Astrocyte of the spinal cord (primary cell): ENCODE data around the gene CDC42EP5.

Experiments
- DNase-seq: peaks from one replicate; pipeline ENCODE4 v3.0.0; 2011; ENCODE audit warnings: low read depth, low spot score
- H3K4me3 ChIP-seq: 2 replicates; pipeline ENCODE4 v1.5.1; 2011; ENCODE audit warnings: low read depth, mild to moderate bottlenecking, low read length, moderate library complexity
- in situ Hi-C: cut with HindIII; loops from 2 replicates; pipeline ENCODE4 v1.10.0; 2017; ENCODE audit warnings: low sequenced_read_pairs
- TF ChIP-seq, protein P1 (sequence below): IDR thresholded peaks from 2 replicates; pipeline ENCODE4 v1.5.1; 2012; ENCODE audit warnings: low read depth, mild to moderate bottlenecking, low read length, inconsistent platforms

The CDC42EP5 gene

GRCh38 chr19:54421521-54421920 lies 51.6 kb downstream of the CDC42EP5 start:
- no peak for DNase-seq
- TF ChIP-seq, protein P1, sequence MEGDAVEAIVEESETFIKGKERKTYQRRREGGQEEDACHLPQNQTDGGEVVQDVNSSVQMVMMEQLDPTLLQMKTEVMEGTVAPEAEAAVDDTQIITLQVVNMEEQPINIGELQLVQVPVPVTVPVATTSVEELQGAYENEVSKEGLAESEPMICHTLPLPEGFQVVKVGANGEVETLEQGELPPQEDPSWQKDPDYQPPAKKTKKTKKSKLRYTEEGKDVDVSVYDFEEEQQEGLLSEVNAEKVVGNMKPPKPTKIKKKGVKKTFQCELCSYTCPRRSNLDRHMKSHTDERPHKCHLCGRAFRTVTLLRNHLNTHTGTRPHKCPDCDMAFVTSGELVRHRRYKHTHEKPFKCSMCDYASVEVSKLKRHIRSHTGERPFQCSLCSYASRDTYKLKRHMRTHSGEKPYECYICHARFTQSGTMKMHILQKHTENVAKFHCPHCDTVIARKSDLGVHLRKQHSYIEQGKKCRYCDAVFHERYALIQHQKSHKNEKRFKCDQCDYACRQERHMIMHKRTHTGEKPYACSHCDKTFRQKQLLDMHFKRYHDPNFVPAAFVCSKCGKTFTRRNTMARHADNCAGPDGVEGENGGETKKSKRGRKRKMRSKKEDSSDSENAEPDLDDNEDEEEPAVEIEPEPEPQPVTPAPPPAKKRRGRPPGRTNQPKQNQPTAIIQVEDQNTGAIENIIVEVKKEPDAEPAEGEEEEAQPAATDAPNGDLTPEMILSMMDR: no peak

DNA sequence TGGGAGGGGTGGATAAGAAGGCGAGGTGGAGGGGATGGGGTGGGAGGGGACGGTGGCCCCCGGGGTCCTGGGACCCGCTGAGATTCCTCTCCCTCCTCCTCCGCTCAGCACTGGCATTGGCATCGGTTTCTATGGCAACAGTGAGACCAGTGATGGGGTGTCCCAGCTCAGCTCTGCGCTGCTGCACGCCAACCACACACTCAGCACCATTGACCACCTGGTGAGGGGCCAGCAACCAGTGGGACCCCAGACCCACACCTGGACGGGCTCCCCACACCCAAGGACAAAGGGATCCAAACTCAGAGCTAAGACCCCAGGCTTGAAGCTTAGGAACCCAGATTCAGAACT lies 52.0 kb downstream of the CDC42EP5 start:
- no peak overlapping the region for H3K4me3 ChIP-seq
- in situ Hi-C loops: no loop called here
- no peak for DNase-seq
- TF ChIP-seq, protein P1: no peak

More at GRCh38 chr19:54421521-54421920, 51.6 kb downstream of the CDC42EP5 start:
- in situ Hi-C loops: no loop called here
- H3K4me3 ChIP-seq: no peak overlapping the region

- no peak for DNase-seq
- TF ChIP-seq, protein P1: no peak
- H3K4me3 ChIP-seq: no peak overlapping the region
Measured at GRCh38 chr19:54420383-54421168, 52.5 kb downstream of the CDC42EP5 start.

DNA sequence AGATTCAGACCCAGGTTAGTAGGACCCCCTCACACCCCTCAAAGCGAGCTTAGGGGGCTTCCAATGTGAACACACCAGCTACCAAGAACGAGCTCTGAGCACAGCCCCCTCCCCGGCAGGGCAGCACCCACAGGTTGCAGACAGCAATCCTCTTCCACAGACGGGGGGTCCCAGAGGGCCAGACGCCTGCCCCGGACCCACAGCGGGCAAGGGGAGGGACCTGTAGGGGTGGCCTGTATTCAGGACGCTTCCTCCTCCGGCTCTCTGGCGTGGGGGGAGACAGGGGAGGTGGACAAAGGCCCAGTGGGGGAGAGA lies 53.1 kb downstream of the CDC42EP5 start:
- H3K4me3 ChIP-seq: no peak overlapping the region
- in situ Hi-C loops: no loop called here
- TF ChIP-seq, protein P1: no peak
- no peak for DNase-seq

More at GRCh38 chr19:54420383-54421168, 52.5 kb downstream of the CDC42EP5 start:
- in situ Hi-C loops: no loop called here

DNA sequence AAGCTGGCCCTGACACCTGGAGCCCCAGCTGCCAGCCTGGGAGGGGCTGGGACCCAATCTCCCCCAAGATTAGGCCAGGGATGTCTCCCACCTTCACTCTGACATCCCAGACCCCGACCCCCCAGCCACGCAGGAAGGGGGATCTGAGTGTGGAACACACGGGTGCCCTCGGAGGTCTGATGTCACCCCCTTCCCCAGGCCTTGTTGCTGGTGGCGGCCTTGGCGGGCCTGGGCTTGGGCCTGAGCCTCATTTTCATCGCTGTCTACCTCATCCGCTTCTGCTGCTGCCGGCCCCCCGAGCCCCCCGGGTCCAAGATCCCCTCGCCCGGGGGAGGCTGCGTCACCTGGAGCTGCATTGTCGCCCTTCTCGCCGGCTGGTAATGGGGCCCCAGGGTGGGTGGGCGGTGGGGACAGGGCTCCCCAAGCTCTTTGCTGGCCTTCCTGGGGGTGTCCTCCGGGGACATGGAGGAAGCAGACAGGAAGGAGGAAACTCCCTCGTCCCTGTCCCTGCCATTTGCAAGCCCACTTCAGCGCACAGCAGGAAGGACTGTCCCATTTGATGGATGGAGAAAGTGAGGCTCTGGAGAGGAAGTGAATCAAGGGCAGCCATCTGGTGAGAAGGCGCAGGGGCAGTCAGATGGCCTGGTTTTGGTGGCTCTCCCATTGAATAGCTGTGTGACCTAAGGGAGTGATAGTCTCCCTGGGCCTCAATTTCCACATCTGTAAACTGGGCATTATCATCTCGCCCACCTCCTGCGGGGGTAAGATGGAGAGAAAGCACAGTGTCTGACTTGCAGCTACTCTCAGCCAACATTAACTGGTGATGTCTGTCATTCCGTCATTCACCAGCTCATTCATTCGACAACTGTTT lies 53.9 kb downstream of the CDC42EP5 start:
- TF ChIP-seq, protein P1: no peak
- no peak for DNase-seq
- H3K4me3 ChIP-seq: no peak overlapping the region
- in situ Hi-C loops: no loop called here

GRCh38 chr19:54418030-54418929 lies 54.8 kb downstream of the CDC42EP5 start:
- TF ChIP-seq, protein P1: no peak
- in situ Hi-C loops: no loop called here
- no peak overlapping the region for H3K4me3 ChIP-seq
- DNase-seq: no peak
